ENCODE measurements around the gene BDKRB2.
A peak's percentile ranks its signal among the peaks of the same experiment; 100 is the strongest.

BDKRB2 gene

GRCh38 chr14:96268431-96269358, 64.1 kb downstream of the BDKRB2 start:
- no peak for DNase-seq (ENCODE audit: low read depth in 2 of 2, low spot score in 1 of 2)

- no peak for DNase-seq (ENCODE audit: low read depth in 2 of 2, low spot score in 1 of 2)
Measured at GRCh38 chr14:96269359-96269710, 64.7 kb downstream of the BDKRB2 start.

GRCh38 chr14:96270565-96271420, 66.2 kb downstream of the BDKRB2 start:
- DNase-seq (ENCODE audit: low read depth in 2 of 2, low spot score in 1 of 2) = no peak

DNA sequence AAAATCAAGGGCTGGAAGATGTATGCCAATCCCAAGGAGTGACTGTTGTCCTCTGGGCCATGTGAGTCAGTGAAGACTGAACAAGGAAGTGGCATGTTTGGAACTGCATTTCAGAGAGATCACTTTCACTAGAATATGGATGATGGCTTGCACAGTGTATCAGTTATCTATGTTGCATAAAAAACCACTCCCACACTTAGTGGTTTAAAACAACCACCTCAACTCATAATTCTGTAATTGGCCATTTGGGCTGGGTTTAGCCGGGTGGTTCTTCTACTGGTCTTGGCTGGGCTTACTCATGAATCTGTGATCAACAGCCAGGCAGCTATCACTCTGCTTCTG, 66.8 kb downstream of the BDKRB2 start:
- no peak for DNase-seq (ENCODE audit: low read depth in 2 of 2, low spot score in 1 of 2)

DNA sequence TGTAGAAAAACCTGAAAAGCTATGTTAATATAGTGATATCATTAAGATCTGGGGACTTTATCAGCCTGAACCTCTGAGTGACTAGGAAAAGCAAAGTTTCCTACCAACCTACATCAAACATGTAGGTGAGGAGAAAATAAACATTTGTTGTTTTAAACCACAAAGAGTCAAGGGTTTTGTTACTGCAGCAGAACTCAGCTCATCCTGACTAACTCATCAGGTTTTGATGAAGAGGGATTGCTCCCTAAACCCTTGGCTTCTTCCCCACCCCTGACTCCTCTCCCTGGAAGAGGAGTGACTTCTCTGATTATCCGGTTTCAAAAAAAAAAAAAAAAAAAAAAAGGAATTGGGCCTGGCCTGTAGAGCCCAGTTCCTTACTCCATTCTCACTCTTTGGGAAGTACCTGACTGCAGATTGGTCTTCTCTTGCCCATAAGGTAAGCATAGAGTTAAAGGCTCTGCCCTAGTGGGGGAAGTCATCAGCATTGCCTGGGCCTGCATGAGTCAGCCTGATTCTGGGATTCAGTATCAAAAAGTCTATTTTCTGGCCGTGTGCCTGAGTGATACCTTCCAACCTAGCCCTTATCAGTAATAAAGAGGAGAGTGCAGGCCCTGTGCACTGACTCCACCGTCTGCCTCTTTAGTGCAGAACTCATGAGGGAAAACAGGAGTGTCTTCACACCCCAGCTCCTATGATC, 68.3 kb downstream of the BDKRB2 start:
- no peak for DNase-seq (ENCODE audit: low read depth in 2 of 2, low spot score in 1 of 2)

DNA sequence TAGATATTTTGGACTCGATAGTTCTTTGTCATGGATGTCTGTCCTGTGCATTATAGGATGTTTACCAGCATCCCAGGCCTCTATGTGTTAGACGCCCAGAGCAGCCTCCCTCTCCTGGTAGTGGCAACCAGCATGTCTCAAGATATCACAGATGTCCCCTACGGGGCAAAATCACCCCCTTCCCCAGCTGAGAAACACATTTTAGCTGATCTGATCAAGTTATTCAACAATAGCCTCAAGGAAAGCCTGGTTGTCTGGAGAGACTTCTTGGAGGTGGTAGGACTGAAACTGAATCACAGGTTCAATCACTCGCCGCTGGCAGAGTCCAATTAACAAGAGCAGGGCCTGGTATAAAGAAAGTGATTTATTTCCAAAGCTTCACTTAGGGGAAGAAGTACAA, 69.0 kb downstream of the BDKRB2 start:
- no peak for DNase-seq (ENCODE audit: low read depth in 2 of 2, low spot score in 1 of 2)

DNA sequence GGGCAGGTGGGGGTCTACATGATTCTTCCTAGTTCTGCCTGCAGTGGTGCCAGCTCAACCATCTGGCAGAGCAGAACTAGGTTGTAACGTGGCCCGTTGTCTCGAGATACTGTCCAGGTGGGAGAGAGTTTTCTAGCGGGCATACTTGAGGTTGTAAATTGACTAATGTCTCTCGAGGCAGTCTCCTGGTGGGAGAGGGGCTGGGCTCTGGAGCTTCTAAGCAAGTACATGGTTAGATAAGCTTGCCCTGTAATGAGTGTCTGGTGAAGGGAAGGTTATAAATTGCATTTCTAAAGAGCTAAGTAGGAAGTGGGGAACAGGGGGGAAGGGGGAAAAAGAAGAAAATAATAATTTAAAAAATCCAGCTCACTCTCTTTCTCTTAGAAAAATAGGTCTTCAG, 69.5 kb downstream of the BDKRB2 start:
- DNase-seq (ENCODE audit: low read depth in 2 of 2, low spot score in 1 of 2) = no peak

DNA sequence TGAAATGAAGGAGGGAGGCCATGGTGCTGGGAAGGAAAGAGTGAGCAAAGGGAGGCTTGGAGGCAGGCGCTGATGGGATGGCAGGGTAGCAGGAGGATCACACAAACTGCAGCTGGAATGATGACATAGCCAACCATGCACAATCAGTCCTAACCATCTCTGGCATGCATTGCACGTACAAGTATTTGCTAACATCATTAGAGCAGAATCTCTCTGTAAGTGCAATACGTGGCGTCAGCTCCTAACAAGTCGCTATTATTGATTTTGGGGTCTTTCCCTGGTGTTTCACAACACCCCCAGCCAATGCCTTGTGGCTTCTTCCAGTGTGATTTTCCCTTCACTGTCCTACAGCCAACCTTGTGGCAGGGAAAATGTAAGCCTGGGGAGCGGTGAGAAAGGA, 69.9 kb downstream of the BDKRB2 start:
- no peak for DNase-seq (ENCODE audit: low read depth in 2 of 2, low spot score in 1 of 2)

GRCh38 chr14:96275177-96276112, 70.8 kb downstream of the BDKRB2 start:
- peak; percentile 18 to 37 for DNase-seq (ENCODE audit: low read depth in 2 of 2, low spot score in 1 of 2)

- no peak for DNase-seq (ENCODE audit: low read depth in 2 of 2, low spot score in 1 of 2)
Measured at GRCh38 chr14:96277890-96278289, 73.3 kb downstream of the BDKRB2 start.

DNA sequence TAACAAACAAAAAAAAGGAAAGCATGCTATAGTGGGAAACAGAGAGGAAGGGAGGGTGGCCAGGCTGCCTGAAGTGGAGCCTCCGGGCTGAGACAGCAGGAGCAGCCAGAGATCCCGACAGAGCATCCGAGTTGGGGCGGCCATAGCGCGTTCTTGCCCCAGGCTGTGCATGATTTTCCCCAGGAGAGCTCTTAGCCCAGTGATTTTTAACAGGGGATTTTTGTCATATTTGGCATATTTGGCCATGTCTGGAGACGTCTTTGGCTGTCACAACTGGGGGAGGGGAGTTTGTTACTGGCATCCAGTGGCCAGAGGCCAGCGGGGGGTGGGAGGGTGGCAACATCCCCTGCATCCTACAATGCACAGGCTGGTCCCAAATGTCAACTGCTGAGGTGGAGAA, 74.9 kb downstream of the BDKRB2 start:
- no peak for DNase-seq (ENCODE audit: low read depth in 2 of 2, low spot score in 1 of 2)

DNA sequence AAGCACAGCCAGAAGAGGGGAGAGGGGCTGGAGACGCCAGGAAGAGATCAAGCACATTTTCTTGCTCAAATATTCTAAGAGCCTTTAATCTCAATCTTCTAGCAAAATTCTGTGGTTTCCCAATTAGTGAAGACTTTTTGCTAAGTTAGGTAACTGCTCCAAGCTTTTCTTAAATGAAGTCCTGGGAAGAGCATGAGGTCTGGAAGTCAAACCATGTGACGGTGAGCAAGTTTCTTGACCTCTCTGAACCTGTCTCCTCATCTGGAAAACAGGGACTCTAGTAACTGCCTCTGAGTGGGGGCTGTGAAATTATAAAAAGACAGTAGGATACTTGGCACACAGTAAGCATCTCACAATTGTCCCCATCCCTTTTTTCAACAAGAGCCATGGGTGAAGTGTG, 75.5 kb downstream of the BDKRB2 start:
- no peak for DNase-seq (ENCODE audit: low read depth in 2 of 2, low spot score in 1 of 2)

DNA sequence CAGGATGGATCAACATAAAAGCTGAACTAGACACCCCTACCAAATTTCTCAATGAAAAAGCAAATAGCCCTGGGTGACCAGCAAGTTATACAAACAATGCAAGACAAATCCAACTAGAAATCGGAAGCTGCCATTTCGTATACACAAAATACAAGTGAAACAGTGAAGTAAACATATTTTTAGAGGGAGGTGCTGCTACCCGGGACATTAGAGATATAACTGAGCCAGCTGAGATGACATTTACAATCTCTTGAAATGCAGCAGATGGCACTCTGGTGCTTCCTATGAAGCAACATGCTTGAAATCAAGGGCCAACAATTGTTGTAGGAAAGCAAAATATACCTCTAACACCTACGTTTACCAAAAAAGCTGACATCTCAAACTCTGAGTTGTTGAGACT, 76.8 kb downstream of the BDKRB2 start:
- no peak for DNase-seq (ENCODE audit: low read depth in 2 of 2, low spot score in 1 of 2)

- DNase-seq (ENCODE audit: low read depth in 2 of 2, low spot score in 1 of 2) = no peak
Measured at GRCh38 chr14:96284008-96284407, 79.4 kb downstream of the BDKRB2 start.

DNA sequence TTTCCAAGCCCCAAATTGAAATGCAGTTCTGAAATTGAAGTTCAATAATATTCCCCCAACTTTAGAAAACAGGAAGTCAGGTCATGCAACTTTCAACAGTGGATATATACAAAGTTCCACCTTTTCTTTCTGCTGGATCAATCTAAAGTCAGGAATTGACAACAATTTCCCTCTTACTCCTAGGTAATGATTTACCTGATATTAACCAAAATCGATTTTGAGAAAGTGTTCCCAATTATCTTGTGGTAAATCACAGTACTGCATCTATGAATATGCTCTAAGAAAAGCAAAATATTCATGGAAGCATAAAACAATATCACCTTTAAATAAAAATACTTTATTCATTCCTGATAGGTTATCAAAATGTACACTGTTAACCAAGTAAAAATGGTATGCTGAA, 79.8 kb downstream of the BDKRB2 start:
- DNase-seq (ENCODE audit: low read depth in 2 of 2, low spot score in 1 of 2) = no peak

DNA sequence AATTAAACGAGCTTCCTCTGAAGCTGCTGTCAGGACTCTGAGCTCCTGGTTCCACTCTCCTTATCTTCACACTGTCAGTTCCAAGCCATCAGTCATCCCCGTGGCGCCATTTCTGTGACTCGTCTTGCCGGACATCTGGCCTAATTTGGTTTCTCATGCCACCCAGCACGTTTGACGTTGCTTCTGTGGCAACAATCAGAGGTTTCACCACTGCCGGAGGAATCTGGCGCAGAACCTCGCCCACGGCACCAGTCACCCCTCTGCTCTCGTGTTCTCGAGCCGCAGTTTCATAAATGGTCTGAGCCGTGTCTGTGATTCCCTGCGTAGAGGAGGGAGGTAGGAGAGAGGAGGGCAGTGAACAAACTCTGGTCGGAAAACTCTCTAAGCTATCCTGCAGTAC, 81.0 kb downstream of the BDKRB2 start:
- no peak for DNase-seq (ENCODE audit: low read depth in 2 of 2, low spot score in 1 of 2)

GRCh38 chr14:96286251-96286650, 81.6 kb downstream of the BDKRB2 start:
- no peak for DNase-seq (ENCODE audit: low read depth in 2 of 2, low spot score in 1 of 2)

- no peak for DNase-seq (ENCODE audit: low read depth in 2 of 2, low spot score in 1 of 2)
Measured at GRCh38 chr14:96287856-96288255, 83.2 kb downstream of the BDKRB2 start.
